Hepatocyte (in vitro differentiated cells): ENCODE measurements around the gene PPP2R5B. TPM values are rescaled to one million over a fixed set of nuclear protein-coding genes. Genes with fewer than 3 reads are reported as not detected.
A peak's percentile ranks its signal among the peaks of the same experiment; 100 is the strongest.

ENCODE experiments used
- DNase-seq: peaks from one replicate; pipeline ENCODE4 v3.0.0-alpha.2; 2016; ENCODE audit warnings: low spot score
- H2AFZ ChIP-seq: fragments of 200-600 bp; sonication (generic); 2 replicates; pipeline ENCODE4 v1.6.0; 2016; ENCODE audit warnings: antibody characterized with exemption, mild to moderate bottlenecking
- H3K27ac ChIP-seq: fragments of 200-600 bp; sonication (generic); 2 replicates; pipeline ENCODE4 v1.5.1; 2016; ENCODE audit warnings: mild to moderate bottlenecking
- H3K27me3 ChIP-seq: fragments of 200-600 bp; sonication (generic); 2 replicates; pipeline ENCODE4 v1.6.1; 2016
- H3K36me3 ChIP-seq: fragments of 200-600 bp; sonication (generic); replicated peaks from 2 replicates; pipeline ENCODE4 v1.5.1; 2016; ENCODE audit warnings: low read depth; ENCODE audit not compliant: insufficient read depth
- H3K4me1 ChIP-seq: fragments of 200-600 bp; sonication (generic); 2 replicates; pipeline ENCODE4 v1.5.1; 2016; ENCODE audit warnings: mild to moderate bottlenecking, moderate library complexity; ENCODE audit not compliant: insufficient read depth
- H3K4me2 ChIP-seq: fragments of 200-600 bp; sonication (generic); 2 replicates; pipeline ENCODE4 v1.6.0; 2016
- H3K4me3 ChIP-seq: fragments of 200-600 bp; sonication (generic); 2 replicates; pipeline ENCODE4 v1.5.1; 2016; ENCODE audit warnings: mild to moderate bottlenecking
- H3K79me2 ChIP-seq: fragments of 200-600 bp; sonication (generic); 2 replicates; pipeline ENCODE4 v1.6.0; 2017; ENCODE audit warnings: mild to moderate bottlenecking
- H3K9me2 ChIP-seq: fragments of 200-600 bp; sonication (generic); replicated peaks from 2 replicates; pipeline ENCODE4 v1.6.0; 2017; ENCODE audit warnings: mild to moderate bottlenecking; ENCODE audit not compliant: insufficient read depth
- H3K9me3 ChIP-seq: fragments of 200-600 bp; sonication (generic); 2 replicates; pipeline ENCODE4 v1.5.1; 2016; ENCODE audit warnings: low read depth, mild to moderate bottlenecking
- H4K20me1 ChIP-seq: fragments of 200-600 bp; sonication (generic); 2 replicates; pipeline ENCODE4 v1.6.0; 2016; ENCODE audit warnings: mild to moderate bottlenecking; ENCODE audit not compliant: insufficient read depth, poor library complexity, severe bottlenecking
- EZH2 ChIP-seq: fragments of 200-600 bp; sonication (generic); IDR thresholded peaks from 2 replicates; pipeline ENCODE4 v1.6.1; 2016; ENCODE audit warnings: antibody characterized with exemption, mild to moderate bottlenecking, borderline replicate concordance
- EZH2phosphoT487 ChIP-seq: fragments of 200-600 bp; sonication (generic); IDR thresholded peaks from one replicate; pipeline ENCODE4 v1.6.1; 2018; ENCODE audit warnings: antibody characterized with exemption, mild to moderate bottlenecking, low read depth, moderate library complexity; ENCODE audit not compliant: unreplicated experiment, severe bottlenecking
- WGBS: methylation state at CpG from one replicate; pipeline ENCODE4 v1.1.6; 2016; ENCODE audit warnings: low lambda C conversion rate; ENCODE audit errors: missing lambda C conversion rate; 5-methylcytosine and 5-hydroxymethylcytosine counted together
- polyA plus RNA-seq: library from polyadenylated mRNA; unstranded; fragments of >200 nt; fragmentation: Nextera tagmentation; extraction: Ambion mirVana; gene quantifications from 2 replicates; pipeline ENCODE4 v1.2.1, GENCODE V29; 2016
- total RNA-seq: library from RNA; depleted of rRNA; stranded (reverse); fragments of >200 nt; gene quantifications from 2 replicates; pipeline ENCODE4 v1.2.3, GENCODE V29; 2014
- TF ChIP-seq, protein P1 (sequence below): fragments of 200-600 bp; sonication (generic); IDR thresholded peaks from 2 replicates; pipeline ENCODE4 v1.5.1; 2016; ENCODE audit warnings: antibody characterized with exemption, mild to moderate bottlenecking; ENCODE audit not compliant: poor library complexity

Gene PPP2R5B
- total and polyA plus RNA-seq, 2 experiments from 2014 or later = 16.9 to 19.5 TPM

DNA sequence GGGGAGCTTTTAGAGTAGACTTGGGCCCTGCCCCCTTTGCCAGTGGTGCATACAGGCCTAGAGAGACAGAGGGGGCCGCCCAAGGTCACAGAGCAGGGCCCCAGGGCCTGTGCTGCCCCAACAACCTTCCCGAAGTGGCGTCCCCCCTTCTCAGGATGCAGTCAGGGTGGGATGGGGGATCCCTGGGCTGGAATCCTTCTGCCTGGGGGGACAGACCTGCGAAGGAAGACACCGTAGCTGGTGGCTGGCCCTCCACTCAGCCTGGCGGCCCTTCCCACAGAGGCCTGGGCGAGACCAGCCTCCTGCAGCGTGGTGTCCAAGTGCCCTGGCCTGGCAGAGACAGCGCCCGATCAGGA is 31.7 kb upstream of the PPP2R5B start:
- H3K4me1 ChIP-seq = peaks cover 27% of the 10 kb centered on the region
- TF ChIP-seq EZH2 = no peak
- TF ChIP-seq, protein P1, sequence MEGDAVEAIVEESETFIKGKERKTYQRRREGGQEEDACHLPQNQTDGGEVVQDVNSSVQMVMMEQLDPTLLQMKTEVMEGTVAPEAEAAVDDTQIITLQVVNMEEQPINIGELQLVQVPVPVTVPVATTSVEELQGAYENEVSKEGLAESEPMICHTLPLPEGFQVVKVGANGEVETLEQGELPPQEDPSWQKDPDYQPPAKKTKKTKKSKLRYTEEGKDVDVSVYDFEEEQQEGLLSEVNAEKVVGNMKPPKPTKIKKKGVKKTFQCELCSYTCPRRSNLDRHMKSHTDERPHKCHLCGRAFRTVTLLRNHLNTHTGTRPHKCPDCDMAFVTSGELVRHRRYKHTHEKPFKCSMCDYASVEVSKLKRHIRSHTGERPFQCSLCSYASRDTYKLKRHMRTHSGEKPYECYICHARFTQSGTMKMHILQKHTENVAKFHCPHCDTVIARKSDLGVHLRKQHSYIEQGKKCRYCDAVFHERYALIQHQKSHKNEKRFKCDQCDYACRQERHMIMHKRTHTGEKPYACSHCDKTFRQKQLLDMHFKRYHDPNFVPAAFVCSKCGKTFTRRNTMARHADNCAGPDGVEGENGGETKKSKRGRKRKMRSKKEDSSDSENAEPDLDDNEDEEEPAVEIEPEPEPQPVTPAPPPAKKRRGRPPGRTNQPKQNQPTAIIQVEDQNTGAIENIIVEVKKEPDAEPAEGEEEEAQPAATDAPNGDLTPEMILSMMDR = no peak
- TF ChIP-seq EZH2phosphoT487 = no peak
- WGBS = 74% methylated on average over 10 of the region's 10 CpGs
- H4K20me1 ChIP-seq = no peaks in the 10 kb centered on the region
- H3K27ac ChIP-seq = peak overlapping the region; percentile 98
- H3K9me2 ChIP-seq = no peaks in the 10 kb centered on the region
- no peak overlapping the region for H2AFZ ChIP-seq
- H3K27me3 ChIP-seq = no peaks in the 10 kb centered on the region
- no peaks in the 10 kb centered on the region for H3K36me3 ChIP-seq
- H3K79me2 ChIP-seq = peaks cover 24% of the 10 kb centered on the region
- no peak for DNase-seq
- peak overlapping the region; percentile 52 for H3K4me3 ChIP-seq
- H3K4me2 ChIP-seq = peak overlapping the region; percentile 78
- no peaks in the 10 kb centered on the region for H3K9me3 ChIP-seq

- Histone ChIP-seq H3K36me3 (no peaks in the 10 kb centered on the region), H2AFZ (no peak overlapping the region), H3K9me2 (no peaks in the 10 kb centered on the region), H3K4me2 (peak overlapping the region; percentile 78), H3K27ac (peak overlapping the region; percentile 98), H3K4me3 (peak overlapping the region; percentile 52), H4K20me1 (no peaks in the 10 kb centered on the region), H3K4me1 (peaks cover 21% of the 10 kb centered on the region), H3K9me3 (no peaks in the 10 kb centered on the region), H3K79me2 (peaks cover 24% of the 10 kb centered on the region), H3K27me3 (no peaks in the 10 kb centered on the region)
- peak; percentile 90 for DNase-seq
- WGBS = 69% methylated on average over 25 of the region's 25 CpGs
- TF ChIP-seq, protein P1 = no peak
- TF ChIP-seq EZH2 (no peak), EZH2phosphoT487 (no peak)
These were observed 31.1 kb upstream of the PPP2R5B start for GRCh38 chr11:64893194-64894069.

- no peak overlapping the region for H3K4me3 ChIP-seq
- H3K4me1 ChIP-seq = peaks cover 16% of the 10 kb centered on the region
- H3K27ac ChIP-seq = peak overlapping the region; percentile 98
- H4K20me1 ChIP-seq = no peaks in the 10 kb centered on the region
- H3K9me2 ChIP-seq = no peaks in the 10 kb centered on the region
- peak; percentile 89 for DNase-seq
- H3K36me3 ChIP-seq = no peaks in the 10 kb centered on the region
- H3K4me2 ChIP-seq = peak overlapping the region; percentile 78
- peaks cover 24% of the 10 kb centered on the region for H3K79me2 ChIP-seq
- H2AFZ ChIP-seq = no peak overlapping the region
- no peak for TF ChIP-seq EZH2
- TF ChIP-seq, protein P1 = peak; percentile 75
- WGBS = 49% methylated on average over 14 of the region's 14 CpGs
- H3K9me3 ChIP-seq = no peaks in the 10 kb centered on the region
- no peaks in the 10 kb centered on the region for H3K27me3 ChIP-seq
These were observed 30.2 kb upstream of the PPP2R5B start for GRCh38 chr11:64894070-64894811.
